EL (cell line): ENCODE results near the gene VKORC1L1.
"Not testable (repeated sequence)": the region's sequence is repeated elsewhere in the genome, so short reads cannot be mapped to it uniquely, and the experiment has no call there.

Experiments used
- DNase-seq: peaks from one replicate; pipeline ENCODE4 v3.0.0-alpha.2; 2016

VKORC1L1 gene

GRCh38 chr7:65946904-65947303 lies 74.0 kb downstream of the VKORC1L1 start:
- DNase-seq, result peak; percentile 55

- no peak for DNase-seq
Observed at GRCh38 chr7:65951837-65952578, 79.1 kb downstream of the VKORC1L1 start.

DNA sequence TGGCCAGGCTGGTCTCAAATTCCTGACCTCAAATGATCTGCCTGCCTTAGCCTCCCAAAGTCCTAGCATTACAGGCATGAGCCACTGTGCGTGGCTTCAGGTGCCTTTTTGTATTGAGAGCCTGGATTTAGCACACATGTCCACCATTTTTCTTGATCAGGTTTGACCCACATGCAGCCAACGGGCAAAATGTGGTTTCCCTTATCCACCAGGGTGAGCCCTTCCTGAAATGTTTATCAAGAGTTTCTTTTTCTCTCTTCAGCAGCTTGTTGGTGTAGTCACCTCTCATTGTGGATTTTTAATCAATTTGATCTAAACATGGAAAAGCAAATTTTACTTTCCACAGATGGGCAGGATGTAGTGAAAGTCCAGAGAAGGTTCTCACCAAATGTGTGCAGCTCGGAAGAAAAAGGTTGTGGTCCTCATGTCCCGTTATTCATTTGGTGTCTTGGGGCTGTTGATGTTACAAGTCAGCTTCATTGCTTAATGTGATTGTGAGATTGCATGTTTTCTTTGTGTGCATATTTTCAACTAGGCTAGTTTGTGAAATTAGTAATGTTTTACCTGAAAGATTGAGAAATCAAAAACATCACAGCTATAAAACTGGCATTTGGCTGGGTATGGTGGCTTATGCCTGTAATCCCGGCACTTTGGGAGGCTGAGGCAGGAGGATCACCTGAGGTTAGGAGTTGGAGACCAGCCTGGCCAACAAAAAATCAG lies 80.3 kb downstream of the VKORC1L1 start:
- DNase-seq, result no peak

DNA sequence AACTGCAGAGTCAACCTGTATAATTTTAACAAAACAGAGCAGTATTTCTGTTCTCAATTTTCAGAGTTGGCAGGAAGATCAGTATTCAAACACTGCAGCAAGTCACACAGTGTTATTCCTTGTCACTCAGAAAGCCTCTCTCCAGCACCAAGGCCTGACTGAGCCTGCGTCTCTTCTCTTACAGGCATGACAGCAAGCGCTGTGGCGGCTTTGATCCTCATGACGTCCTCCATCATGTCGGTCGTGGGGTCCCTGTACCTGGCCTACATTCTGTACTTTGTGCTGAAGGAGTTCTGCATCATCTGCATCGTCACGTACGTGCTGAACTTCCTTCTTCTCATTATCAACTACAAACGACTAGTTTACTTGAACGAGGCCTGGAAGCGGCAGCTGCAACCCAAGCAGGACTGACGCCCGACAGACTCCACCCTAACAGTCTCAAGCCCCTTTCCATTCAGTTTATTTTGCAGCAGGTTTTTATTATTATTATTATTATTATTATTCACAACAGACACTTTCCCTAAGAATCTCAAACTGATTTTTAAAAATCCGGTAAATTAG lies 81.1 kb downstream of the VKORC1L1 start:
- DNase-seq, result no peak

DNA sequence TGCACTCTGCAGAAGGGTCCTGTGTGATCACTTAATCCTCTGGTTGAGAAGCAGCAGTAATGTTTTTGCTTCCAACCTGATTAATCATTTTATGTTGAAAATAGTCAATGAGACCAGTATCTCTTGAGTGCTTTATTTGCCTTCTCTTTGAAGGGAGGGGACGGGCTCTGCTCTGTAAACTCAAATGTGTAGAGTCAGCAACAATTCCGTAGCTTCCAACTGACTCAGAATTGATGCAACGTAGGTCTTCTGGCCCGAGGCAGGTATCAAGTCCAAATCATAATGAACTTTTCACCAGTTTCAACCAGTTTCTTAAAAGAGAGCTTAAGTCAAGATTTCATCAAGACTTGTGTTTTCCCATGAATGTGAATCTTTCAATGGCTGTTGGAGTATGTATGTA lies 82.8 kb downstream of the VKORC1L1 start:
- DNase-seq, result no peak

GRCh38 chr7:65960351-65961074 lies 87.6 kb downstream of the VKORC1L1 start:
- DNase-seq, result no peak

DNA sequence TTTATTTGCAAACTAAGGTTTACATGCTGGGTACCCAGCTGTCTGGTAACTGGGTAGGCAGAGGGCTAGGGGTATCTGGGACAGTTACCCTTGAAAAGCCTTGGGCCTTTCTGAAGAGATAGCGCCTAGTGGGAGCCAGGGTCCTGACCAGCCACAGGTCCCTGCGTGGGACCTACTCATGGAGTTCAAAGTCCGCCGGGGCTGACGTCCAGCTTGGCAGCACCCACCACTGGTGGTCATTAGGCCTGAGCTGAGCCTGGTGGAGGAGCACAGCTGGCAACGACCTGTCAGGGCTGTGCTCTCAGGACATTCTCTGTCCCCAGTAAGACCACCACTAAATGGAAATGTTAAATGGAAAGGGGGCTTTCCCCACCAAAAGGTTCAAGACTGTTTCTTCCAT lies 89.2 kb downstream of the VKORC1L1 start:
- no peak for DNase-seq

GRCh38 chr7:65964671-65965070 lies 91.8 kb downstream of the VKORC1L1 start:
- not testable (repeated sequence) for DNase-seq

GRCh38 chr7:65966146-65966545 lies 93.3 kb downstream of the VKORC1L1 start:
- DNase-seq, result no peak

DNA sequence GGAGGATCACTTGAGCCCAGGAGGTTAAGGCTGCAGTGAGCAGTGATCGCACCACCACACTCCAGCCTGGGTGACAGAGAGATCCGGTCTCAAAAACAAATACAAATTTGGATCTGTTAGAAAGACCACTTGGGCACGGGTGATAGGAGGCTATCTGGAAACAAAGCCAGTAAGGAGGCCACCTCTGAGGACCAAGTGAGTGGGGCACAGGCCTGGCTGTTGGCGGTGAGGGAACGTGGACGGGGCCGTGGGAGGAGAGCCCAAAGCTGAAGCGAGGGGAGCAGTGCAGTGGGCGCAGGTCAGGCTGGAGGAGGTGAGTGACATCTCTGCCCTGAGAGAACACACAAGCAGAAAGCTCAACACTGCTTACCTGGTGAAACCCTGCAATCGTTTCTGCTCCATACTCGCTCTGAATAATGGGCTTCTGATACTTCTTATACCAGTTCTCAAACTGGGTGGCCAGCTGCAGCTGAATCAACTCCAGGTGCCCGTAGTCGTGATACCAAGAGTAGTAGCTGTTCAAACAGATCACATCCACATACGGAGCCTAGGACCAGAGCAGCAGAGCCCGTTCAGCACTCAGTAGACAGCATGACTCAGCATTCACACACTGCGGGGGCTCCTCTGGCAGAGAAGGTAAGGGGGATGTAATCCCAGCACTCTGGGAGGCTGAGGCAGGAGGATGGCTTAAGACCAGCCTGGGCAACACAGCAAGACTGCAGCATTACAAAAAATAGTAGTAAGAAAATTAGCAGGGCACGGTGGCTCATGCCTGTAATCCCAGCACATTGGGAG lies 94.7 kb downstream of the VKORC1L1 start:
- DNase-seq, result no peak

DNA sequence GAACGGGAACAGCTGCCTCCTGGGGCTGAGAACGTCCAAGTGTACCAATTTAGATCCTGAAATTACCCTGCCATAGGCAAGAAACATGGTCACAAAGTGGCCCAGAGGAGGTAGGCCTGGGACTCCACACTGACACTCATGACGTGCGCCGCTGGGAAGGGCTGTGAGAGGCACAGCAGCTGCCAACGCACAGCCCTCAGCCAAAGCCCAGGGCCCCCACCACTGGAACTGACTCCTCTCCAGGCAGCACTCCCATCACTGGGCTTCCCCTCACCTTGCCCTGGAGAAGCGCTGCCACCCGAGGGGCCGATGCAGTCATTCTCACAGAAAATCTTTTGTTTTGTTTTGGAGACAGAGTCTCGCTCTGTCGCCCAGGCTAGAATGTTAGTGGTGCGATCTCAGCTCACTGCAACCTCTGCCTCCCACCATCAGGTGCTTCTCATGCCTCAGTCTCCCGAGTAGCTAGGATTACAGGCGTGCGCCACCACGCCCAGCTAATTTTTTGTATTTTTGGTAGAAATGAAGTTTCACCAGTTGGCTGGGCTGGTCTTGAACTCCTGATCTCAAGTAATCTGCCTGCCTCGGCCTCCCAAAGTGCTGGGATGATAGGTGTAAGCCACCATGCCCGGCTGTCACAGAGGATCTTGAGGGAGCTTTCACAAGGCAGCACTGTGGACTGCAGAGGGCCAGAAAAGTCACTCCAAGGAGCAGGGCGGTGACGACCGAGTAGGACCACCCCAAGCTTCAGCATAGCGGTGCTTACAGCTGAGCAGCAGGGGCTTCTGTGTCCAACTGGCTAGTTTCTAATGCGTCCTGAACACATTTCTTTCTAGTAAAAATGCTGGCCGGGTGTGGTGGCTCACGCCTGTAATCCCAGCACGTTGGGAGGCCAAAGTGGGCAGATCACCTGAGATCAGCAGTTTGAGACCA lies 95.6 kb downstream of the VKORC1L1 start:
- DNase-seq, result no peak

DNA sequence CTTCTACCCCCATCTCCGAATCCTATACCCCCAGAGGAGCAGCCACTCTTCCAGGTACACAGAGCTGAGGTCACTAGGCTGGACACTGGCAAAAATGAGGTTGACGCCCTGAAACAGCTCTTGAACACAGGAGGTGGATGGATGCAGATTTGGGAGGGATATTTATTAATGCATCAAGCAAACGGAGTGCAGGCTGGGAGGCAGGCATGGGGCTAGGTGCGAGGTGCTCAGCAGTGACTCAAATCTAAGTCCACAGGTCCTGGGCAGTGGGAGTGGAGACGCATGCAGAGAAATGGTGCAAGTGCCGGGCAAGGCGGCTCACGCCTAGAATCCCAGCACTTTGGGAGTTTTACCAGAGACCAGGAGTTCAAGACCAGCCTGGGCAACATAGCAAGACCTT lies 98.1 kb downstream of the VKORC1L1 start:
- DNase-seq, result no peak

DNA sequence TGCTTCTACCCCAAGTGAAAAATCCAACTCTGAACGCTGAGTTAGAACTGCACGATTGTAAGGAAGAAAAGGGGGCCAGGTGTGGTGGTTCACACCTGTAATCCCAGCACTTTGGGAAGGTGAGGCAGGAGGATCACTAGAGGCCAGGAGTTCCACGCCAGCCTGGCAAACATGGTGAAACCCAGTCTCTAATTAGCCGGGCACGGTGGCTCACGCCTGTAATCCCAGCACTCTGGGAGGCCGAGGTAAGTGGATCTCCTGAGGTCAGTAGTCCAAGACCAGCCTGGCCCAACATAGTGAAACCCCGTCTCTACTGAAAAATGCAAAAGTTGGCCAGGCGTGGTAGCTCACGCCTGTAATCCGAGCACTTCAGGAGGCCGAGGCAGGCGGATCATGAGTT lies 100.1 kb downstream of the VKORC1L1 start:
- DNase-seq, result no peak

DNA sequence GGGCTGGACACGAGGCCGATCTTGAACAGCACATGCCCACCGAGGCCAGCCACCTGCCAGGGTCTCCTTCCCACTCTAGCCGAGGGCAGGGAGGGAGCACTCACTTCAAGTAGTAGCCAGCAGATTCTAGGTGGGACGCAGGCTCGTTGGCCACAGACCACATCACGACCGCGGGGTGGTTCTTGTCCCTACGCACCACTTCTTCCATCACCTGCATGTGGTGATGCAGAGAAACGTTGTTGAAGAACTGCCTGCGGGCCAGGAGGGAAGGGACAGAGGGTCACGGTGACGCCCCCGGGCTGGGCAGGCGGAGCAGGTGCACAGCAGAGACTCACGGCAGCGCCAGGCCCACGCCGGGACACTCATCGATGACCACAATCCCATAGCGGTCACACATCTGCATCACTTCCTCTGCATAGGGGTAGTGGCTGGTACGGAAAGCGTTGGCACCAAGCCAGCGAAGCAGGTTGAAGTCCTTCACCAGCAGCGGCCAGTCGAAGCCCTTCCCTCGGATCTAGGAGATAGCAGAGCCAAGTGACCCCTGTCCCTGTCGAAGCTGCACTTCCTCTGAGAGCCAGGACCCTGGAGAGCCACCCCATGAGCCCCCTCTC lies 101.4 kb downstream of the VKORC1L1 start:
- DNase-seq, result no peak

GRCh38 chr7:65974876-65975275 lies 102.0 kb downstream of the VKORC1L1 start:
- DNase-seq, result no peak

DNA sequence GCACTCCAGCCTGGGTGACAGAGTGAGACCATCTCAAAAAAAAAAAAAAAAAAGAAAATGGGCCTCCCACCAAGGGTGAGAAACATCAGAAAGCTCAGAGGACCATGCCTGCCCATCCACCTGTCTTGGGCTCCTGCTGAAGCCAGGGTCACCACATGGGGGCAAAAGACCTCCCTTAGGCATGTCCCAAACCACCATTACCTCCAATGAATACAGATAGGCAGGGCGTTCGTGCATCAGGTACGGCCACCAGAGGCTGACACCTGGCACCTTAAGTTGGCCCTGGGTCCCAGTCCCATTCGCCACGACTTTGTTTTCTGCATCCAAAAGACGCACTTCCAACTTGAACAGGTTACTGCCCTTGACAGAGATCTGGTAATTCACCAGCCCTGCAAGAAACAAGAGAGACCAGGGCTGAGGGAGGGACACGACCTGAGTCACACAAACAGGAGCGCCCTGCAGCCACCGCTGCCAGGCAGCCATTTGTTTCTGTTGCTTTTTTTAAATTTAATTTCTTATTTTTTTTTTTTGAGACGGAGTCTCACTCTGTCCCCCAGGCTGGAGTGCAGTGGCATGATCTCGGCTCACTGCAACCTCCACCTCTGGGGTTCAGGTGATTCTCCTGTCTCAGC lies 103.1 kb downstream of the VKORC1L1 start:
- DNase-seq, result no peak

DNA sequence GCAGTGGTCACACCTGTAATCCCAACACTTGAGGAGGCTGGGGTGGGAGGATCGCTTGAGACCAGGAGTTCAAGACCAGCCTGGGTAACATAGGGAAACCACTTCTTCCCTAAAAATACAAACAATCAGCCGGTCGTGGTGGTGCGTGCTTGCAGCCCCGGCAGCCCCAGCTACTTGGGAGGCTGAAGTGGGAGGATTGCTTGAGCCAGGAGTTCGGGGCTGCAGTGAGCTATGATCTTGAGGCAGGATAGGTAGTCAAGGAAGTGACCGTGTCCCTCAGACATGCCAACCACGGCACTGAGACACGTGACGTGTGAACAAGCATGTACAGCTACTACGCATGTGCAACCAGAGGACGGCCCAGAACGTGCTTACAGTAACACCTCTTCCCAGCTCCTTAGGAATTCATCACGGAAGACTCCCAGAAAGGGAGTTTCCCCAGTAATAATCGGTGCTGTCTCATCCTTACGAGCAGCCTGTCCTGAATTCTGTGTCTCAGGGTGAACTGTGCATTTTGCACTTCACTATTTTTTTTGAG lies 103.9 kb downstream of the VKORC1L1 start:
- no peak for DNase-seq

DNA sequence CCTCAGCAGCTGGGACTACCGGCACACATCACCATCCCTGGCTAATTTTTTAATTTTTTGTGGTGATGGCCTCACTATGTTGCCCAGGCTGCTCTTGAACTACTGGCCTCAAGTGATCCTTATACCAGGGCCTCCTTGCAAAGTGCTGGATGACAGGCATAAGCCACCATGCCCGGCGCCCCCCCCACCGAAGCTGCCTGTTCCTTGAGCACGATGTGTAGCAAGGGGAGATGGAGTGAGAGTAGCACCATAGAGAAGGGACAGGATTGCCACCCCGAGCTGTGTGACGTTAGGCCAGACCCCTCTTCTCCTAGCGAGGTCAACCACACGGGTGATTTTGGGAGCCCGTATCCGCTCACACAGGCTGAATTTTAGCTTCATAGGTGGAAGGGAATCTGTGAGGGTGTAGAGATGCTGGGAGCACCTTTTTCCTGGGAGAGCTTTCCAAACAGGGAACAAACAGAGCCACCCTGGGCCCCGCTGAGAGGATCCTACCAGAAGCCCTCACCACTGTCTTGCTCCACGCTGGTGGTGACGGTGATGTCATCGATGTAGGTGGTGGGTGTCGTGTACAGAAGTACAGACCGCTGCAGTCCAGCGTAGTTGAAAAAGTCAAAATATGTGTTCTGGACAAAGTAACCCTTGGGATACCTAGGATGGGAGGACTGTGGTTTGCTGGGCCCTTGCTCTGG lies 106.2 kb downstream of the VKORC1L1 start:
- DNase-seq, result no peak

DNA sequence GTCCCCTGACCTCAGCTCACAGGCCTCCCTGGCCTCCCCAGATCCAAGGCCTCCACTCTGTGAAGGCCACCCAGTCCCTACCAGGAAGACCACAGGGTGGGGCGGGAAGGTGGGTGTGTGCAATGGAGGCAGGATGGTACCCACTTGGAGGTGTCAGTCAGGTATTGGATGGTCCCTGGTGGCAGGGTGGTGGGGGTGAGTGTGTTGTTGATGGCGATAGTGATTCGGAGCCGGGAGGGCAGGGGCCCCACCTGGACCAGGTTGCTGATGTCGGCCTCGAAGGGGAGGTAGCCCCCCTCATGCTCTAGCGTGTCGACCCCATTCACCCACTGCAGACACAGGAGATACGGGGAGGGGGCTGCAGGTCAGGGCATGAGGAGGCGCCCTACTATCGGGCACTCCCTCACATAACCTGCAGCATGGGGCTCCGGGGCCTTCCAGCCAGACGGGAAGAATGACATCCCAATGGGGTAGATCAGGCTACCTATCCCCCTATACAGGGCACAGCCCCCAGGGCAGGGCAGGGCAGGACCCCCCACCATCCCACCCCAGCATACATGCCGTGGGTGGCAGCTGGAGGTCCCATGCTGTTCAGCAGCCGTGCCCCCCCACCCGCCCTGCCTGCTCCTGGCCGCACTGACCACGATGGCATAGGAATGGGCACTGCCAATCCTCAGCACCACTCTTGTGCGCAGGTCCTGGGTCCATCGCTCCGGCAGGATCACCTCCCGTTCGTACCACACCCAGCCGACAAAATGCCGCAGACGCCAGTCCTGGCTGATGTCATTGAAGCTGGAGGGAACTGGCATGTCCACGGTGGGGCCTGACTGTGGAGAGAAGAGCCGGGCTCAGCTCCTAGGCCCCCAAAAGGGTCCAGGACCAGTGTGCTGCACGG lies 107.0 kb downstream of the VKORC1L1 start:
- DNase-seq, result no peak
